ENCODE results near the gene ZC3H8.

The ZC3H8 gene

DNA sequence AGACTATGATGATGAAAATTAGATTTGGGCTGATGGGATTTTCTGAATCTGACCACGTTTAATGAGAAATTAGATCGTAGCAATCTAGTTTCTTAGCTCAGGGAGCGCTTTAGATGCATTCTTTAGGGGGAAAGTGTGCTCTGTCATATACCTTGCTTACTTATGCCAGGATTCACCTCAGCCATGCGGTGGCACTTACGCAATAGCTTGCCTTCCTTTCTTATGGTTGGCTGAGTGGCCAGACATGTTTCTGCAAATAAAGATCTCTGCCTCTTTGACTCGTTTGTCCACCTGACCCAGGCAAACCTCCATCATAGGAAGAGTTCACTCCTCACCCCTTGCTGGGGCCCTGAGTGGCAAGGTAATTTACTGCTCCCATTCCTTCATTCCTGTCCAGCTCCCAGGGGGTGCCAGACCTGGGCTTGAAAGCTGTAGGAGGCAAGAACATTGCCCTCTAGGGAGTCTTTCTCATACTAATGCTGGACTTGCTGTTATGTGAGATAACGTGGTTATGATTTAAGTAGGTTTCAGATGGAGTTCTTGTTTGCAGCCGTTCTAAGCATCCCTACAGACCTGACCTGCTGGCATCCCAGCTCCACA, 59.6 kb downstream of the ZC3H8 start:
- DNase-seq (ENCODE audit: low read depth), result no peak

- no peak for DNase-seq (ENCODE audit: low read depth)
Observed at GRCh38 chr2:112194482-112194881, 60.4 kb downstream of the ZC3H8 start.

GRCh38 chr2:112194028-112194427, 60.8 kb downstream of the ZC3H8 start:
- no peak for DNase-seq (ENCODE audit: low read depth)

- no peak for DNase-seq (ENCODE audit: low read depth)
Observed at GRCh38 chr2:112189001-112189556, 65.8 kb downstream of the ZC3H8 start.

- no peak for DNase-seq (ENCODE audit: low read depth)
Observed at GRCh38 chr2:112187805-112188596, 66.8 kb downstream of the ZC3H8 start.

GRCh38 chr2:112187046-112187715, 67.7 kb downstream of the ZC3H8 start:
- no peak for DNase-seq (ENCODE audit: low read depth)

GRCh38 chr2:112185131-112185530, 69.7 kb downstream of the ZC3H8 start:
- DNase-seq (ENCODE audit: low read depth), result no peak

- DNase-seq (ENCODE audit: low read depth), result no peak
Observed at GRCh38 chr2:112184121-112184520, 70.7 kb downstream of the ZC3H8 start.

DNA sequence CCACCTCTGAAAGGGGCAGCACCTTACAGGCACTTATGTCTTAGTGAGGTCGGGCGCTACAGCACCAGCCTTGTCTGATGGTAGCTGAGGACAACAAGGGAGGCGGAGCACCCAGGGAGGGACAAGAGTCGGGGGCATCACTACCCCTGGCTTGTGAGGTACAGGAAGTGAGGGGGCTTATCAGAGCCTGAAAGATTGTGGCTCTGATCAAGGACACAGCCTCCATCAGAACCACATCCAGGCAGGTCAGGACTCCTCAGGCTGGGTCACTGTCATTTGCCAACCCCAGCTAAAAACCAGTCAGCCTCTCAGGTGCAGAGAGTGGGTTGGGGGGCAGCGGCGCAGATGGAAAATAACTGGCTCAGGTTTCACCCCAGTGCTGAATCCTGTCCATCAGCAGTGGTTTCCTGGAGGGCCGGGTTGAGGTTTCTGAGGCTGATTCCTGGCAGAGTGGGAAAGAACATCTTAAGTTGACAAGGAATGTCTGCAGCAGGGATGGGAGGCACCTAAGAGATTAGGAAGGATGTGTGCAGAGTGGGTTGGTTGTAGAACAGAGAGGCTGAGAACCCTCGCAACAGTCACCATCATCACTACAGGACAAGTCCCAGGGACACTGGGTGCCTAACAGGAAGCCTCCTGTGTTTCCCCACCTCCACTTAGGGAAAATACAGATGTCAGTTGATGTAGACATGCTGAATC, 71.4 kb downstream of the ZC3H8 start:
- no peak for DNase-seq (ENCODE audit: low read depth)

GRCh38 chr2:112182581-112183034, 72.2 kb downstream of the ZC3H8 start:
- no peak for DNase-seq (ENCODE audit: low read depth)

GRCh38 chr2:112181571-112182290, 73.1 kb downstream of the ZC3H8 start:
- no peak for DNase-seq (ENCODE audit: low read depth)

DNA sequence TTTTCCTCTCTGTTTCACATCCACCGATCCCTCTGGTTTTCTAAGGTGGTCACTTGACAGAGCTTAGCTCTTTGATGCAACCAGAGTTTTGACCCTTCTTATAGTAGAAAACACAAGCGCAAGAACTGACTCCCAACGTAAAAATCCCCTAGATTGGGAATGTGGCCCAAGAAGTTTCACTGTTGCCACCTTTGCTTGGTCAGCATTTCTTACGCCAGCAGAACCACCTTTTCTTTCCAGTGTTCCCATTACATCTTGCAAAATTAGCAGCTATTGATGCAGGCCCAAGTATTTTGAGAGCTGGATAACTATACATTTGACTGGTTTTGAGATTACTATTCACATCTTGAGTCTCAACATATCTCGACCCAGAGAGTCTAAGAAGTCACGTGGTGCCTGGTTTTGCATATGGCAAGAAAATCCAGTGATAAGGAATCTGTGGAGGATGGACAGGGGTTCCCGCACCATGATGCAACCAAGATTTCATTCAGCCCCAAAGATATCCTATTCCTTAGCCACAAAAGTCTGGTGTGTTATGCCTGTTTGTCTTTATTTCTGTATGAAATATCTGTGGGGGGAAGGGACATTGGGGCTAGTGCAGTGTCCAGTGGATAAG, 78.8 kb downstream of the ZC3H8 start:
- DNase-seq (ENCODE audit: low read depth), result no peak

DNA sequence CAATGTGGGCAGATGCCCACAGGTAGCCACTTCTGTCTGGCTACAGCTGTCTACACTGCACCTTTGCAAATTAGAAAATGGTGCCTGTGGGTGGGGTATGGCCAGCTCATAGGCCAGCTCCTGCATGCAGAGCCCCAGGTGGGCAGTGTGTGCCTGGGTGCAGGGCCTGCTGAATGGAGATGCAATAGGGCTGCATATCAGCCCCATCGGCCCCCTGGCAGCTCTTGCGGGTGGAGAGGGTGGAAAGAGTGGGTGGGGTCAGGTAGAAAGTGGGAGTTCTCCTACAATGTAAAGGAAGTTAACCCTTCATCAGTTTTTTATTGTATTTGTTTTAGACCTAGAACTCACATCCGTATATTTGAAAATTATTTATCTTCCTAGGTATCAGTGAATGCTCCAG, 79.5 kb downstream of the ZC3H8 start:
- no peak for DNase-seq (ENCODE audit: low read depth)

- DNase-seq (ENCODE audit: low read depth), result no peak
Observed at GRCh38 chr2:112174383-112174782, 80.5 kb downstream of the ZC3H8 start.

GRCh38 chr2:112173646-112174319, 81.1 kb downstream of the ZC3H8 start:
- no peak for DNase-seq (ENCODE audit: low read depth)

DNA sequence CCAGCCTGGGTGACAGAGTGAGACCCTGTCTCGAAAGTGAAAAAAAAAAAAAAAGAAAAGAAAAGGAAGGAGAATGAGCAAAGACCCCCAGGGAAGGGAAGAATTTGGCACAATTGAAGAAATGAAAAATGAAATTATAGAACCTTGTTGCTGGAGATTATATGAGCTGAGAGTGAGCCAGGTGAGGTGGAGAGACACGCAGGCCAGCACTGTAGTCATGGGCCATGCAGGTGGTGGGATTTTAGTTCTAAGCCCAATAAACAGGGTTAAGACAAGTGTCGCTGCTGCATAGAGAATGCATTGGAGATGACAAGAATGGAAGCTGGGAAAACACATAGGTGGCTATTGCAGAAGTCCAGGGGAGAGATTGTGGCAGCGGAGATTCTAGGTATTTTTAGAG, 84.3 kb downstream of the ZC3H8 start:
- DNase-seq (ENCODE audit: low read depth), result no peak

DNA sequence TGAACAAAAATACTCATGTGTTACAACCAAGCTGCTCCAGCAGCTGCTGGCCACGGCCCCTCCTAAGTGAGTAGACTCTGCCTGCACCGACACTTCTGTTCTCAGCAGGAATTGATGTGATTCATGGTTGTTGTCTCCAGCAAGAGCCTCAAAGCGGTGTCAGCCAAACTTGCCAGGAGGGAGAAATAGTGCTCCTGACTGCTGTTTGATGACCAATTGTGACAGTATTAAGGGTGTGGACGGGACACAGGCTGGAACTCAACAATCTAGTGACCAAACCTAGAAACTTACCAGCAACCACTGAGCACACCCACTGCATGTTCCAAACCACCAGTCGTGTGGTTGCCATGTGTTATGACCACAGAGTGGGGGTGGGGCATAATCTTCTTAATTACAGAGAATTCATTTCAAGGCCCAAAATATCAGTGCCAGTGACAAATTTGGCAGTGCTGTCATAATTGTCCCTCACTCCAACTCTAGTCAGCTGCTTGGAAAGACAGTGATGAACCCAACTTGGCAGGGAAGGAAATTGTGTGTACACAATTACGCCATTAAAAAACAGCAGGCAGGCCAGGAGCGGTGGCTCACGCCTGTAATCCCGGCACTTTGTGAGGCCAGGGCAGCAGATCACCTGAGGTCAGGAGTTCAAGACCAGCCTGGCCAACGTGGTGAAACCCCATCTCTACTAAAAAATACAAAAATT, 86.3 kb downstream of the ZC3H8 start:
- no peak for DNase-seq (ENCODE audit: low read depth)

DNA sequence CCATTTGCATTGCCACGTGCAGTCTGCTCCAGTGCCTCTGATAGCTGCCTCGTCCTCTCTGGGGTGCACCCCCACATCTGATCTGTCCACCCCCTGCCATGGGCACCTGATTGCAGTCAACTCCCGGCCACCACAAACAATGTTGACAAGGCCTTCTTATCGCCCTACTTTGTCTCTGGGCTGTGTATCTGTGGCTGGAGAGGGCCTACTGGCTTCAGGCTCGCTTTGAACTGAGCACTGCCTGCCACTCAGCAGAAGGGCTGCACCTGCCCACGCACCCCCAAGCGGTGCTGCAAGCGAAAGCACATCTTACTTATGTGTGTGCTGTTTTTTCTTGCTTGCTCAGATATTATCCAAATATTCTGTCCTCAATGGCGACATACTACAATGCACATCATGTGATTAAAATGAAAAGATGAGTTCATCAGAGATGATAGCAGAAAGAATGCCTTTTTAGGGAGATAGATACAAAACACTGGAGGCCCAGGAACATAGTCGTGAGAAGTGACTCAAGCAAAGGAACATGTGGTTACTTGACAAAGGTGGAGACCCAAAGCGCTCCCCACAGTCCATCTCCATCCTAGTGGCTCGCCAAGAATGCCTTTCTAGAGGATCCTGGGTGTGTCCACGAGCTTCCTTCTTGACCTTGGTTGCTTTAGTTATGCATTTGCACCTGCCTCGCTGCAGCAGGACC, 87.9 kb downstream of the ZC3H8 start:
- DNase-seq (ENCODE audit: low read depth), result no peak

- DNase-seq (ENCODE audit: low read depth), result no peak
Observed at GRCh38 chr2:112165296-112165695, 89.5 kb downstream of the ZC3H8 start.
